SK-N-MC (cell line): ENCODE results near the gene CCIN.

Experiments used
- EZH2 ChIP-seq: fragments of 200-600 bp; sonication (generic); IDR thresholded peaks from one replicate; pipeline ENCODE4 v1.6.1; 2017; ENCODE audit warnings: antibody characterized with exemption
- POLR2AphosphoS5 ChIP-seq: IDR thresholded peaks from 2 replicates; pipeline ENCODE4 v1.6.1; 2012; ENCODE audit warnings: mild to moderate bottlenecking, low read depth, low read length, borderline replicate concordance

DNA sequence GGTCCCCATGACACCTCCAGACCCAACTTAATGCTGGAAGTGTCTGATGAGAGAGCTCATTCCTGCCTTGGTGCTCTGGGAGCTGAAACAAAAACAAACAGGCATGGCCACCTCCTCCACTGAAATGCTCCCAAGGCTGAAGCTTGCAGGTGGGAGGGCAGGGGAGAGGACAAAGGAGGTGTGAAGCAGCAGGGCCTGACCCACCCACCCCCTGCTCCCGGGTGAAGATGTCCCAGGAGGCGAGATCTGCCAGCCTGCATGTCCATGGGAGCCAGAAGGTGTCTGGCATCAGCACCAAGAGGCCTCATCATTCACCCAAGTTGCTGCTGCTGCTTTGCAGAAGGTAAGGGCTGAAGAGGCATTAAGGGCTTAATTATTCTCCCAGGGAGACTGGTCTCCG, 4.2 kb upstream of the CCIN start:
- TF ChIP-seq POLR2AphosphoS5: no peak
- no peak for TF ChIP-seq EZH2
